ENCODE measurements around the gene SAMMSON.

The SAMMSON gene

DNA sequence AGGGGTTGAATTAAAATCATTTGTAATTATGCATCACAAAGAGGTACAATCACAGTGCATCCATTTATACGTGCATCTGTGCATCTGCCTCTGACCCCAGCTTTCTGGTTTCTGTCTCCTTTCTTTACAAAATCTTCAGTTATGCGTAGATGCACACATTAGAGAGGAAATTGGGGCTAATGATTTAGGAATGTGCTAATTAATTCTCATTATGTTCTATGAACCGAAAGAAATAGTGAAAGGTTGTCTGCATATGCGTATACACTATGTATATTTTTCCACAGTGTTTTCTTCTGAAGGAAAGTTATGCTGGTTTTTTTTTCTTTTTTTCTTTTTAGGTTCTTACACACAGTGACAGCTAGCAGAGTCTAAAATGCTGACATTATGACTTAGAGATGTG, 71.6 kb downstream of the SAMMSON start:
- TF ChIP-seq, protein P1, sequence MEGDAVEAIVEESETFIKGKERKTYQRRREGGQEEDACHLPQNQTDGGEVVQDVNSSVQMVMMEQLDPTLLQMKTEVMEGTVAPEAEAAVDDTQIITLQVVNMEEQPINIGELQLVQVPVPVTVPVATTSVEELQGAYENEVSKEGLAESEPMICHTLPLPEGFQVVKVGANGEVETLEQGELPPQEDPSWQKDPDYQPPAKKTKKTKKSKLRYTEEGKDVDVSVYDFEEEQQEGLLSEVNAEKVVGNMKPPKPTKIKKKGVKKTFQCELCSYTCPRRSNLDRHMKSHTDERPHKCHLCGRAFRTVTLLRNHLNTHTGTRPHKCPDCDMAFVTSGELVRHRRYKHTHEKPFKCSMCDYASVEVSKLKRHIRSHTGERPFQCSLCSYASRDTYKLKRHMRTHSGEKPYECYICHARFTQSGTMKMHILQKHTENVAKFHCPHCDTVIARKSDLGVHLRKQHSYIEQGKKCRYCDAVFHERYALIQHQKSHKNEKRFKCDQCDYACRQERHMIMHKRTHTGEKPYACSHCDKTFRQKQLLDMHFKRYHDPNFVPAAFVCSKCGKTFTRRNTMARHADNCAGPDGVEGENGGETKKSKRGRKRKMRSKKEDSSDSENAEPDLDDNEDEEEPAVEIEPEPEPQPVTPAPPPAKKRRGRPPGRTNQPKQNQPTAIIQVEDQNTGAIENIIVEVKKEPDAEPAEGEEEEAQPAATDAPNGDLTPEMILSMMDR (IDR thresholded peaks at IDR 0.05; ENCODE audit: borderline replicate concordance, control extremely low read depth, extremely low read depth, insufficient read depth, missing control alignments), result no peak
- in situ Hi-C loops (cut with MboI; ENCODE audit: low sequenced_read_pairs, unreplicated experiment), result no loop called here
- DNase-seq (ENCODE audit: low spot score), result no peak

DNA sequence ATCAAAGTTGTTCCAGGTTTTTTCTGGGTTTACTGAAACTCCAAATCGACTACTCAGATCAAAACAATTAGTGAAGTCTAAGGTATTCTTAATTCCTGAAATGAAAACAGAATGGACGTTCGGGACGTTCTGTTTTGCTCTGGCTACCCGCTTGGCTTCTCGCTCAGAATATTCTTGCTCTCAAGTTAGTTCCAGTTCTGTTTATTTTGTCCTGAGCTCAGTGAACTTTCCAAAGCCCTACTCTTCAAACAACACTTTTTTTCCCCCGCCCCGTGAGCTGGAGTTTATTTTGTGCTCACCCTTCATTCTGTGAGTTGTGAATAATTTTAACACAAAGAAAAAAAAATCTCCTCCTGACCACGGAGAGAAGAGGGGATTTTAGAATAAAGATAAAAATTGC, 72.6 kb downstream of the SAMMSON start:
- TF ChIP-seq, protein P1 (IDR thresholded peaks at IDR 0.05; ENCODE audit: borderline replicate concordance, control extremely low read depth, extremely low read depth, insufficient read depth, missing control alignments), result no peak
- in situ Hi-C loops (cut with MboI; ENCODE audit: low sequenced_read_pairs, unreplicated experiment), result no loop called here
- no peak for DNase-seq (ENCODE audit: low spot score)

DNA sequence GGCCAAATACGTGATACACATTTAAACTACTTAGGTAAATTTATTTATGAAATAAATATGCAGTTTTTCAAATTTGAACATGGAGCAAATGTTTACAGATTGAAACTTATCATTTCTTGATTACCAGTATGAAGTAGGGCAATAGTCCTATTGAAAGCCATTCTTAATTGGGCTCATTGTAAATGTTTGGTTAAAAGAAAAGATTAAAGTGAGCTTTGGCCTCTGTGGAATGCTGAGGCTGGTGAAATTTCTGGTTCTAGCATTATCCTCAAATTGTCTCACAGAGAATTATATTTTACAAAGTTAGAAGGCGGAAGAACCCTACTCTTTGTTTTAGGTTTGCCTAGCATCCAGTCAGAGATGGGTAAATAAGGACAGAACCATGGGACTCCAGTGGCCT, 73.2 kb downstream of the SAMMSON start:
- DNase-seq (ENCODE audit: low spot score), result no peak

DNA sequence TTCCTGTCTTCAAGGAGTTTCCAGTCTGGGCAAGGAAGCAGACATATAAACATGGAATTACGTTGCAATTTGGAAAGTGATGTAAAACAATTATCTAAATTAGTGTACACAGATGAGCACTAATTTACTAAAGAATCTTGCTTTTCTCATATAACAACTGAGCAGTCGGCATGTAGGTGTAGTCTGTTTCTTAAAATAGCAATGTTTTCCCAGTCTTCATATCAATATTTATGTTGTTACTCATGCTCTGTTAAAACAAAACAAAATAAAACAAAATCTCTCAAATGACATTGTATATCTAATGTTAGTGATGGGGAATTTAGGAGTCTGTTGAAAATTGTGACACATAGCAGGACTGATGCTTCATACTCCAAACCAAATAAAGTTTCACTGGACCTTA, 75.6 kb downstream of the SAMMSON start:
- DNase-seq (ENCODE audit: low spot score), result no peak
- in situ Hi-C loops (cut with MboI; ENCODE audit: low sequenced_read_pairs, unreplicated experiment), result no loop called here
- TF ChIP-seq, protein P1 (IDR thresholded peaks at IDR 0.05; ENCODE audit: borderline replicate concordance, control extremely low read depth, extremely low read depth, insufficient read depth, missing control alignments), result no peak

More for the DNA sequence above, 73.2 kb downstream of the SAMMSON start:
- in situ Hi-C loops (cut with MboI; ENCODE audit: low sequenced_read_pairs, unreplicated experiment), result no loop called here
- TF ChIP-seq, protein P1 (IDR thresholded peaks at IDR 0.05; ENCODE audit: borderline replicate concordance, control extremely low read depth, extremely low read depth, insufficient read depth, missing control alignments), result no peak

DNA sequence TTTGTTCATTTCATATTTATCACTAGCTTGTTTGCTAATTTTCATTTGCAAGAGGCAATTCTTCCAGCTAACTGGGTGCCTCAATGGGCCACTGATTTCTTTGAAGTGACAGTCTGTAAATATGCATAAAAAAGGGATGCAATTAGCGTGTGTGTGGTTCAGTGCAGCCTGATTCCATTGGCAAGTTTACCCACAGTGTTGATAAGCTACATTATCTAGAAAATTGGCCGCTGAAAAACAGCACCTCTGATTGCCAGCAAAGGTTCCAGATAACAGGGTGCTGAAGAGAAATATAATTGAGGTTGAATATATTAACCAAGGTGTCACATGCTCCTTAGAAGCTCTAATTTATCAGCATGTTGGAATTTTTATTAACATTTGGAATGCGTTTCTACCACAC, 76.9 kb downstream of the SAMMSON start:
- no peak for DNase-seq (ENCODE audit: low spot score)
- TF ChIP-seq, protein P1 (IDR thresholded peaks at IDR 0.05; ENCODE audit: borderline replicate concordance, control extremely low read depth, extremely low read depth, insufficient read depth, missing control alignments), result no peak
- in situ Hi-C loops (cut with MboI; ENCODE audit: low sequenced_read_pairs, unreplicated experiment), result no loop called here

DNA sequence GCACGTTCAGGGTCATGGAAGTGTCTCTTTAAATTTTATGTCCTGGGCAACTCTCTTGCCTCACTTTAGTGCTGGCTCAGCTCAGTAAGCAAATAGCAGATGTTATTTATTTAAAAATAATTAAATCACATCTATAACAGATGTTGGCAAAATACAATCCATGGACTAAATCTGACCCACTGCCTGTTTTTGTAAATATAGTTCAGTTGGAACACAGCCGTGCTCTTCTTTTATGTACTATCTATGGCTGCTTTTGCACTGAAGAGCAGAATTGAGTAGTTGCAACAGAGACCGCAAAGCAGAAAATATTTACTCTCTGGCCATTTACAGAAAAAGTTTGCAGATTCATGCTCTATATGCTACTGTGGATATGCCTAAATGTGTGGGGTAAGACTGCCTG, 79.2 kb downstream of the SAMMSON start:
- DNase-seq (ENCODE audit: low spot score), result no peak
- in situ Hi-C loops (cut with MboI; ENCODE audit: low sequenced_read_pairs, unreplicated experiment), result no loop called here
- TF ChIP-seq, protein P1 (IDR thresholded peaks at IDR 0.05; ENCODE audit: borderline replicate concordance, control extremely low read depth, extremely low read depth, insufficient read depth, missing control alignments), result no peak

DNA sequence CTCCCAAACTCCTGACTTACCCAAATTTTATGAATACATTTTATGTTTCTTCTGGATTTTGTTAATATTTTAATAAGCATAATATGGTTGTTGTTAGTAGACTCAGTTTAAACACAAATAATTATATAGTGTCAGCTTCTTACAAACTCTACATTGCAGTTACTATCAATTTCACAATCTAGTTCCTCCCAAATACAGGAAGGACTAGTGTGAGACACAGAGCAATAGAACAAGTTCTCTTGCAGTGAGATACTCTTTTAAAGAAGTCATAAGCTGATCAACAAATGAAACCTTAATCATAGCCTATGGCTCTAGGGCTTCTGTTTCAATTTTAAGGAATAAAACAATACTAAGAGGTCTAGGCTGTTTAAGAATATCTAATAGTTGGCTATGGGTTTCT, 86.1 kb downstream of the SAMMSON start:
- no peak for DNase-seq (ENCODE audit: low spot score)
- TF ChIP-seq, protein P1 (IDR thresholded peaks at IDR 0.05; ENCODE audit: borderline replicate concordance, control extremely low read depth, extremely low read depth, insufficient read depth, missing control alignments), result no peak
- in situ Hi-C loops (cut with MboI; ENCODE audit: low sequenced_read_pairs, unreplicated experiment), result no loop called here
